Measurements from ENCODE around the gene IL4I1.
A peak's percentile ranks its signal among the peaks of the same experiment; 100 is the strongest.

IL4I1 gene

DNA sequence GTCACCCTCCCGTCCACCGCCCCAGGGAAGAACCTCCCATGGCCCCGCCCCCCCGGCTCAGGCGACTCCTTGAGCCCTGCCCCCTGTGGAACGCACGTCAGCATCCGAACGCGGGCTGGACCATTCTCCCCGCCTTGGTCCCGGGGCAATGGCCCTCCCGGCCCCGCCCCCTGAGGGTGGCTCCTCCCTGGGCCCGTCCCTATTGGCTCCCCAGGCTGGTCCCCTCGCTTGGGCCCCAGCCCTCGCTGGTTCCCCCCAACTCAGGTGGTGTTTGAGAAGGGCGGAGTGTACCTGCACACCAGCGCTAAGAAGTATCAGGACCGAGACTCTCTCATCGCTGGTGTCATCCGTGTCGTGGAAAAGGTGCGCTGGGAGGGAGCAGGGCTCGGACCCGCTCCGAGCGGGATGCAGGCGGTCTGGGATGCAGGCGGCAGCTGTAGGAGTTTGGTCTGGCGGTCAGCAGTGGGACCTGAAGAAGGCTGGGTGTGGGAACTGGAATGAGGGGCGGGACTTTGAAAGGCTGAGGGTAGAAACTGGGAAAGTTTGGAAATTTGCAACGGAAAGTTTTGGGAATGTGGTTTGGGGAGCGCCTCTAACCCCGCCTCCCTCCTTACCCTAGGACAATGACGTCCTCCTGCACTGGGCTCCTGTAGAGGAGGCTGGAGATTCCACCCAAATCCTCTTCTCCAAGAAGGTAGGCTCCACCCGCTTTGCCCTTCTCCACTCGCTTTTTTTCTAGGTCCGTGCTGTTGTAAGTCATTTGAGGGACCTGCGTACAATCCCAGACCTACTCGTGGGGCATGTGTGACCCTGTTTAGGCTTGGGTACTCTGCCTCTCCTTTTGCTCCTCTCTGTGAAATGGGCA, 18.6 kb downstream of the IL4I1 start:
- DNase-seq = peak; percentile 97 to 99 (median 98)

DNA sequence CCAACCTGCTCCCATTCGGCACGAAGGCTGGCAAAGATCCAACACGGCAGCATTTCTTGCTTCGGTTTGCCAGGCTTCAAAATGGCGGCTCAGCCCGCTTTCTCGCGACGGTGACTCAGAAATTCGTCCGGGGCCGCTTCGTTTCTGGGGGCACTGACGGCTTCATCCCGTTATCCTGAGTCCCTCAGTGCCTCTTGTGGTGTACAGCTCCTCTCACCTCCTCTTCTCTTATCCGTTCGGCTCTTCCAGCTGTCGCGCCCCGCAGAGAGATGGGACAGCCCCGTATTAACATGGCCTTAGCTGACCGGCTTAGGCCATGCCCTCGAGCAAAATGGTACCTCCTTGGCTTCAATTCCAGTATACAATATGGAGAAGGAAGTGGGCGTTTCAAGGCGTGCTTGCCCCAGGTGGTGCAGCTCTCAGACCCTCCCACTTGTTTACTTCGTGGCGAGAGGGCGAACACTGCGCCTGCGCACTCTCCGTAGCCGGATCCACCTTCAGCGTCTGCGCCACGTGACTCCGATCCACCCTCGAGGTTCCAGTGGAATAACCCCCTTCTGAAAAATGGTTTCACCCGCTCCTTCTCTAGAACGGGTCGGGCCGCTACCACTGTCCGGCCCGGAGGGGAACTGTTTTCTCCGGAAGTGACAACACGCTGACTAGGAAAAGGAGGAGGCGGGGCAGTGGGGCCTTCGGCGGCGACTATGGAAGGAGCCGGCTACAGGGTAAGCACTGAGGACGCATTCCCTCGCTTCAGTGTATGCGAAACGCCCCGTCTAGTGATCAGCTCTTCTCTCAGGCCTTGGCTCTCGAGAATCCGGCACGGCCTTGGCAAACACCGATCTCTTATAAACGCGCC, 19.4 kb downstream of the IL4I1 start, which contains the start of the genes AKT1S1 and TBC1D17:
Gene AKT1S1, minus strand, starts transcription at position 336 of the 859 bp plus-strand sequence. CDS start 4,060 bp downstream, outside the sequence.
Gene TBC1D17, plus strand, starts transcription at position 683 of the 859 bp plus-strand sequence. Its CDS starts 22 bp downstream, at position 705.
- DNase-seq = peak; percentile 94 to 100 (median 99)

GRCh38 chr19:49876422-49877019, 20.2 kb downstream of the IL4I1 start:
- DNase-seq = peak; percentile 93 to 99 (median 97)

DNA sequence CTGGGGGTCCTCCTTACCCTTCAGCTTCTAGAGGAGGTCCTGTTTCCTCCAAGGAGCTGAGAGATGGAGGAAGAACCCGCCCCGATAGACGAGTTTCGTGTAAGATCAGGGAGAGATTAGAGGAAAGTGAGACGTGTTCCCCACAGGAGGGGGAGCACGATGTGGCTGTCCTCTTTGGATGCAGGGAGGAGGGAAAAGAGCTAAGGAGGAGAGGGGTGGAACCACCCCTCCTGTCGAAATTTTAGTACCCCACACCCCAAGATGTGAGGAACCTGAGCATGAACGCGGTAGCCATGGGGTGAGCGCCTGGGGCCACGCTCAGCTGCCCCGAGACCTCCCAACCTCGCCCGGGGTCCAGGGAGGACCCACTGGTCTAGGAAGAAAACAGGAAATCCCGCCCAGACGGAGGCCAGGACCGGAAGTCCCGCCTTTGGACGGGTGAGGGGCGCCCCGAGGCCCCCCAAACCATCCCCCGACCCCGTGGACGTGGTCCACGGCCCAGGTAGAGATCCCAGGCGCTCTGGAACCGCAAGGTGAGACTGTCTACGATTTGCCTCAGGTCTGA, 20.7 kb downstream of the IL4I1 start:
- DNase-seq = peak in 4 of 5 experiments; percentile 20 to 65 (median 32)

GRCh38 chr19:49875177-49875576, 21.5 kb downstream of the IL4I1 start:
- DNase-seq = no peak

DNA sequence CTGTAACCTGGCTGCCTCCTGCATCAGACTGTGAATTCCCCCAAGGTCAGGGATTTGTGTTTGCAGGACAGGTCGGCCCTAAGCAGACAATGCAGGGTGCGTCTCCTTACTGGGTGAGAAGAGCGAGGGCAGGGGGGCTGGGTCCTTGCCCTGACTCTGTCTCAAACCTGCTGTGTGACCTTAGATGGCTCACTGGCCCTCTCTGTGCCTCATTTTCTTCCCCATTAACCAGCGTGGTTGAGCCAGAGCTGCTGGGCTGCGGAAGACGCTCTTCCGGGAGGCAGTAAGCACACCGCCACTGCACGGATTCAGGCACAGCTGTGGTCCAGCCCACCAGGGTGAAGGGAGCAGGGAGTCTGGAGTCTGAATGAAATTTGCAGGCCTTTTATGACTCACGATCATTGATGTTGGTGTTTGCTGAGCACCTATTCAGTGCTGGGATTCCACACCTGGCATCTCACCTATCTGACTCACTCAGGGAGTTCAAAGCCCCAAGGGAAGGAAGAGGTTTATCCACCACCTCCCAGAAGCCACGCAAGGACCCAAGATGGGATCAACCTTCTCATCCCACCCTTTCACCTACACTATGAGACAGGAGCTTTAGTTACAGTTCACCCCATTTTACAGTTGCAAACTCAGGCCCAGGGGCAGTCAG, 22.1 kb downstream of the IL4I1 start:
- no peak for DNase-seq

DNA sequence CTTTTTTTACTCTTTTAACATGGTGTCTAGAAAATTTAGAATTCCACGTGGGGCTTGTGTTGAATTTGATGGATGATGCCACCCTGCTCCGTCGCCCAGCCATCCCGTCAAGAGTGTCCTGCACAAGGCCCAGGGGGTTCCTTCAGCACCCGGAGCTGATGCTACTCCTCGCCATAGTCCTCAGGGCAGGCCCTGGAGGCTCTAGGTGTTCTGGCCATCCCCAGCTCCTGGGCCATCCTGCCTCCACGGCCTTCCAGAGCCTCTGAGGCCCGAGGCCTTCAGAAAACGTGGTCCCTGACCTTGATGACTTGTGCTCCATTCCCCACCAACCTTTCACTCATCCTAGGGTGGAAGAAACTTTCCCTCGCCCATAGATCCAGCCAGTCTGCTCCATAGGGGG, 22.9 kb downstream of the IL4I1 start:
- DNase-seq = no peak

- no peak for DNase-seq
These were observed 23.6 kb downstream of the IL4I1 start for GRCh38 chr19:49873129-49873521.

DNA sequence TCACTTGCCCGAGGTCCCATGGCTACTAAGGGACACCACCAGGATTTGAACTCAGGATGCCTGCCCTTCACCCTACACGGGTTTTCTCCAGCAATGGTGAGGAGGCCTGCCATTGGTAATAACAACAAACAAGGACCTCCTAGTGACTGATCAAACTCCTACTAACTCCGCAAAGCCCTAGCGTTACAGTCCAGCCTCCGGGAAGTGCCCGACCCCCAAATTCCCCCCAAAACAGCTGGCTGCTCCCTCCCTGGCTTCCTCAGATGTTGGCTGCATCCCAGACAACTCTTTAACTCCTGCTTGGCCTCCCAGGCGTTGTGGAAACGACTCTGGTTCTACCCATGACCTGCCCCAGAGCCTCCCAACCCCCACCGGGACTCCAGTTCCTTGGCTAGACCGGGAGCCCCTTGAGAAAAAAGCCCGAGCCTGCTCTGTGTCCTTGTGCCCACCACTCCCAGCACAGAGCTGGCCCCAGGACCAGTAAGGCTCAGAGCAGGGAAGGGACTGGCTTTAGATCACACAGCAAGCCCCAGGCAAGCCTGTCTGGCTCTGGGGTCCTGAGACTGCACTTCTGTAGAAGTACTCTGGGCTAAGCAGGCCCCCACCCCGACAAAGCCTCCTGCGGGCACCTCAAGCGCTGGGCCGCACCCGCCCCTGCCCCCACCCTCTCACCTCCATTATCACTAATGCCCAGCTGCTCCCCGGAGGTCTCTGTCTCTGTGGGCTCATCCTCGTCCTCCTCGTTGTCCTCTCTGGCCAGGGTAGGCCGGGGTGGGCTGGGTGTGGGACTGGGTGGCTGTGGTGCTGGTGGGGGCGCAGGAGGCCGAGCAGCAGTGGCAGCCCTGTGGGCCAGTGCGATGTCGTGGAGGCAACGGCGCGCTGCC, 24.2 kb downstream of the IL4I1 start:
- no peak for DNase-seq

- DNase-seq = no peak
These were observed 25.2 kb downstream of the IL4I1 start for GRCh38 chr19:49871349-49871985.

GRCh38 chr19:49870309-49870901, 26.3 kb downstream of the IL4I1 start:
- DNase-seq = no peak

DNA sequence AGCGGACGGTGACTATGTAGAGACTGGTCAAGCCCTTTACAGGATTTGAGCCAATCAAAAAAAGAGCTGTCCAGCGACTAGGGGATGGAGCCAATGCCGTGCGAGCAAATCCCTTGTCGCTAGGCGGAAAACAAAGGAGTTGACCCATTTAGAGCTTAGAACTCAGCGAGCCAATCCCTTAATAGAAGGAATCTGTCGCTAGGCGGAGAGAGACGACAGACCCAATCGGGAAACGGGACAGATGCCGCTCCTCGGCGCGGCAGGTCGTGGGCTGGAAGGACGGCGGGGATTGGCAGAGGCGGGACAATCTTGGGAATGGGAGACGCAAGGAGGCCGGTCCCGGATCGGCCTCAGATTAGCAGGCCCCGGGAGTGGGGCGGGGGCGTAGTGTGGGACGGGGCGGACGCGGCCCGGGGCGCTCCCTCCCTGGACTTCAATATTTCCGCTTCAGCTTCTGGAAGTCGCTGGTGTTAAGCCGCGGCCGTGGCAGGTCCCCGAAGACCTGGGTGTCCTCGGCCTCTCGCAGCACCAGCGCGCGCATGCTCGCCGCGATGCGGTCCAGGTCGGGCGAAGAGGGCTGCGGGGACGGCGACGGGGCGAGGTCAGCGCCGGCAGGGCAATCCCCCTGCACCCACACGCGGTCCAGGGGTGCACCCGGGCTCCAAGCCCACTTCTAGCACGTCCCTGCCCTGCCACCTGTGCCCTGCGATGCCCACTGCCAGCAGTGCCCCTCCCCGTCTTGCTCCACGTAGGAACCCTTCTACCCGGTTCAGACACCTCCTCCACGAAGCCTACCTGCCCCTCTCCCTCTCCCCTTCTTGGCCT, 27.0 kb downstream of the IL4I1 start:
- DNase-seq = peak; percentile 78 to 99 (median 87)

- no peak for DNase-seq
These were observed 27.6 kb downstream of the IL4I1 start for GRCh38 chr19:49869009-49869483.

DNA sequence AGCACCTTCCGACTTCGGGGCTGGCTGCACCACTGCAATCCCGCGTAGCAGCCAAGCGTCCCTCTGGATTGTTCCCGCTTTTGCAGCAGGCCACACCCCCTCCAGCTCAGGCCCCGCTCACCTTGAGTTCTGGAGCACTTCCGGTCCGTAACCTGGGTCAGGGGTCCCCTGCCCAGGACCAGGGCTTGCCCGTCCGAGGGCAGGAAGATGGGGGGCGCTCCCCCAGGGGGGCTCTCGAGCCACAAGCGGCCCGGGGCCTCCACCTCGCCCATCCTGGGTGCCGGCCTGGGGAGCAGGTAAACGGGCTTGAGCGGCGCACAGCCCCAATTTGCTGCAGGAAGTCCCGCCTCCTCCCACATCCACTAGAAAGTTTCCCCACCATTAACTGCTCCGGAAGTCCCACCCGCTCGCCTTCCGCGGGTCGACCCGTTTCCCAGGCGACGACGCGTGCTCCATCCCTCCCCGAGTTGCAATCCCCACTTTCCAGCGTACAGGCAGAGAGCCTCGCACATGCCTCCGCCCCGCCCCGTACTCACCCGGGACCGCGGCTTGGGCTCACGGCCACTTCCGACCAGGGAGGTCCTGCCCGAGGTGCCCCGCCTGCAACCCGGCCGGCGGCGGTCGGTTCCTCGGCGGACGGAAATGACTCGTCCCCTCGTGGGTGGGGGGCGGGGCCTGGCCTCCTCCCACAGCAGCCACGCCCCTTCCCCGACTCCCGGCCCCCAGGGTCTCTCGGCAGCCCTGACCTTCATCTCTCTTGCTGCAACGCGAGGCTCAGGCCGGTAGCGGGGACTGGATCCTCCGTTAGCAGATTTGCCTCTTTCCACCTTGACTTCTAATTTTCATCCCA, 29.5 kb downstream of the IL4I1 start, which contains the start of gene PNKP:
Gene PNKP, minus strand, starts transcription at position 644 of the 850 bp plus-strand sequence. Its CDS starts 372 bp downstream, at position 272.
- DNase-seq = peak; percentile 62 to 95 (median 83)

- no peak for DNase-seq
These were observed 31.8 kb downstream of the IL4I1 start for GRCh38 chr19:49864890-49865289.

GRCh38 chr19:49863935-49864320, 32.8 kb downstream of the IL4I1 start:
- no peak for DNase-seq

DNA sequence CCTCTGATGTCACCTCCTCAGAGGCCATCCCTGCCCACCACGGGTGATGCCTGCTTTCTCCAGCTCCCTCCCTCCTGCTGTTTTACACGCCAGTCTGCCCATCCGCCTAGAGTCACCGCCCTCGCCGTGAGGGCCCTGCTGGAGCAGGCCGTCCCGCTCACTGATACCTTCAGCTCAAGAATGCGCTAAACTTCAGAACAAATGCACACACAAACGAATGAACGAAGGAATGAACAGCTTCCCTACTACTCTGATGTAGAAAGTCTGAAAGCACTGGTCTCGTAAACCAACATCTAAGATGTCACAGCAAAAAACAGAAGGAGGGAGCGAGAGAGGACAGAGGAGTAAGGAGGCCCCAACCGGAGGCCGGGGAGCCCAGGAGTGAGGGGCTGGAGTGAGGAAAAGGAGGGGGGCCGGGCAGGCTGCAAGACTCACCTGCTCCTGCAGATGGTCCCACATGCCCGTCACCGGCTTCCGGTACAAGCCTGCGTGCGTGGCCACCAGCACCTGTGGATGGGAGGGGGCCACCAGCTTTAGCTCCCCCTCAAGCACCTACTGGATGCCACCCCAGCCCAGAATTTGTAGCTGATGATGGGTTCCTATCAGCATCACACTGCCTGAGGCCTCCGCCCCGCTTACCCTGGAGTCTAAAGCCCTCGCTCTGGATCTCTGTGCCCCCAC, 33.3 kb downstream of the IL4I1 start:
- no peak for DNase-seq
